HG03457 (cell line): ENCODE measurements around the gene ERC2.

Experiments
- ATAC-seq: cut with Tn5 transposase; IDR thresholded peaks from one replicate; pipeline ENCODE4 v1.9.1; 2021; ENCODE audit warnings: moderate number of reproducible peaks; ENCODE audit not compliant: unreplicated experiment

Gene ERC2

DNA sequence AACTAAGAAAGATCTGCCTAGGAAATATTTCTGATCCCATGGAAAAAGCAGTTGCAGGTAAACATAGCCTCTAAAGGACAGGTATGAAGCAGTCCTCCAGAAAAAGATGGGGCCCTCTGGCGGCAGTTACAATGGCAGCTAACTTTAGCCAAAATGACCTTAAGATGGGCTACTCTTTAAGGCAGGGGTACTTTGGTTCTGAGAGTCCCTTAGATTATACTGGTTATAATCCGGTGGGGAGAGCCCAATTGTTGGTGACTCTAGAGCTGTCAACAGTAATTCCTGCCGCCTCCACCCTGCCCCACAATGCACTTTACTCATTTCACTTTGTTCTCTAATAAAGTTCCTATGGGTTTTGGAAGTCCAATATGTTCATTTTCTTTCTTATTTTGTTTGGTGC lies 568.4 kb downstream of the ERC2 start:
- ATAC-seq, result no peak

DNA sequence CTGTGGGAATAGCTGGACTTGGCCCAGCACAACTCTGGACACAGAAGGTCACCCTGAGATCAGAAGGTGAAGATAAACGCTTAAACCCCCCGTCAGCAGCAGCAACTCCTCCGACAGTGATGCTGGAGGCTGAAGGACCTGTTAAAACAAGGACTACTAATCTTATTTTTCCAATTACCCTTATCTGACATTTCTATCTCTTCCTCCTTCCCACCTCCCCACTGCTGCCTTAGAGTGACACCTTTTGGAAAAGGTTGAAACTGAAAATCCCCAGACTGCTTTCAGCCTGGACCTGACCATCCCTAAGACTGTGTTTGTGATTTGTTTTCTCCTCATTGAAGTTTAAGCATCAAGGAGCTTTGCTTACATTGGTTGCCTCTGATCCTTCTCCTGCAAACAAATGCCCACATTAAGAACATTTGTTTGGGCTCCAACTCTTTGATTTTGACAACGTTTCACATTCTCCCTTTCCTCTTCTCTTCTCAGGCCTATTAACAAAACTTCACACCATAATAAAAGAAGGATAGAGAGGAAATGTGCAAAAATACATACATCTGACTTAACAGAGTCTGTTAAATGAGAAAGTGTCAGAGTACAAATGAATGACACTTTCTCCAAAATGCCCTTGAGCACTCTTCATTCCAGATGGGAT lies 570.6 kb downstream of the ERC2 start:
- ATAC-seq, result no peak

DNA sequence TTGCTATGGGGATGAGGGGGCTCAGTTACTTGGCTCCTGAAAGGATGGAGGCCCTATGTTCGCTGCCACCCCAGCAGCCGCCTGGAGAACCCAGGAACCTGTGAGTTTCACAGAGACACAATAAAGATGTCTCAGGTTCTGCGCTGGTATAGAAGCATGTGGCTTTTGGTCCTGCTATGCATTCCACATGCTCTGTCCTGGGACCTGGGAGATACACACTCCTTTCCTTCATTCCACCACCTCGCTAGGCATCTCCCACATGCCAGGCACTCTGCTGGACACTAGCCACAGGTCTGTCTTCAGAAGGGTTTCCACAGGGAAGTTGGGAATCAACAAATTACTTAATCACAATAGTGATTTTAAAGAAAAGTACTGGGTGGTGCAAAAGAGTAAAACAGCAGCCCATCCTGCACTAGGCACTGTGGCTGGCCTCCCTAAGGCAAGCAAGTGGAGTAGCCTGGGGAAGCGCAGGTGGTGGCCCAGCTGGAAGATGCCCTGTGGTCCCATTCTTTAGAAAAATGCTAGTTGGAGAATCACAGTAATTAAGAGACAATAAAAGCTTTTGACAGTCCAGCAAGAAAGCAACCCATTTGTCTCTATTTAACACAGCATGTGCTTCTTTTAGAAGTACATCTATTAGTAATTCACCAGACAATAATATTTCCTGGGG lies 572.2 kb downstream of the ERC2 start:
- ATAC-seq, result no peak

DNA sequence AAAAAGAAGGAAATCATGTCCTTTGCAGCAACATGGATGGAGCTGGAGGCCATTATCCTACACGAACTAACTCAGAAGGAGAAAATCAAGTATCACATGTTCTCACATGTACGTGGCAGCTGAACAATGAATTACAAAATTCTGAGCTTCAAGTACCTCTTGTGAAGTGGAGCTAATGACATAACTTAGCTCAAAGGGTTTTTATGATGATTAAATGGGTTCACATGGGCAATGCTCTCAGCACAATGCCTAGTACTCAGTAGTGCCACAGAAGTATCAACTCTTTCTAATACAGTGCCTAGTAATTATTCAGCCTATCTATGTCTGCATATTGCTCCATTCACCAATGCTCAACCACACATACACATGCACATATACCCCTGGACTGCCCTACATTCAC lies 573.7 kb downstream of the ERC2 start:
- ATAC-seq, result no peak

DNA sequence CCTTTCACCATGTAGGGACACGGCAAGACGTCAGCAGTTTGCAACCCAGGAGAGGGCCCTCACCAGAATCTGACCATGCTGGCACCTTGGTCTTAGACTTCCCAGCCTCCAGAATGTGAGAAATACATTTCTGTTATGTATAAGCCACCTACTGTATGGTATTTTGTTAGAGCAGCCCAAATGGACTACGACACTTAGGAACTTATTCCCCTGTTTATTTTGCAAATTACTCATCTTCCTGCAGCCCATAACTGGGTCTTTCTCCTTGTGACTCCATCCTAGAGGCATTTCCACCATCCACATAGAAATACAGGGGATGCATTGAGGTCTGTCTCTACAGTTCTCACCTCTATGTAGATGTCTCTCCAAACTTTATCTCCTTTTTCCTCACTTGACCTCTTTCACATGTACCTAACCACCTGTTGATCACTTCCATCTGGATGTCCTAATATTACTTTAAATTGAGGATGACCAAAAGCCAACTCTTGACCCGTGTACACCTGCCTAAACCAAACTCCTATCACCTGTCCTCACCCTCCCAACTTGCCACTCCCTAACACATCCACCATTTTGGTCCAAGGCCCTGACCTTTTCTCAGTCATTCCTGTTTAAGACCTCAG lies 575.1 kb downstream of the ERC2 start:
- no peak for ATAC-seq

- ATAC-seq, result no peak
These were observed 577.2 kb downstream of the ERC2 start for GRCh38 chr3:55891106-55891505.

- no peak for ATAC-seq
These were observed 579.9 kb downstream of the ERC2 start for GRCh38 chr3:55888282-55888885.

DNA sequence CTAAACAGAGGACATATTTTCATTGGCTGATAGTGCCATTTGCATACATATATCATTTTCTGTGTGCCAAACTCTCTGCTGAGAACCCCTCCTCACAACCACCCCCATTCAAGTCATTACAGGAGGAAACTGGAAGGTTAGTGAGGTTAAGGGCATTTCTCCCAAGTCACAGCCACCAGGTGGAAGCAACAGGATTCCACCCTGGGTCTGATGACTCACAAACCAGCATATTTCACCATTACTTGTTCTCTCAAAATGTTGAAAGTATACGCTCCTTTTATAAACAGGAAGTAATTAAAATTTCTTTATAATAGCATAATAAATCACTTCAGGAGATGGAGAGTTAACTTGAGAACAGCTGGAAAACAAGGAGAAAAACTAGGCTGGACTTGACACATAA lies 582.5 kb downstream of the ERC2 start:
- no peak for ATAC-seq

DNA sequence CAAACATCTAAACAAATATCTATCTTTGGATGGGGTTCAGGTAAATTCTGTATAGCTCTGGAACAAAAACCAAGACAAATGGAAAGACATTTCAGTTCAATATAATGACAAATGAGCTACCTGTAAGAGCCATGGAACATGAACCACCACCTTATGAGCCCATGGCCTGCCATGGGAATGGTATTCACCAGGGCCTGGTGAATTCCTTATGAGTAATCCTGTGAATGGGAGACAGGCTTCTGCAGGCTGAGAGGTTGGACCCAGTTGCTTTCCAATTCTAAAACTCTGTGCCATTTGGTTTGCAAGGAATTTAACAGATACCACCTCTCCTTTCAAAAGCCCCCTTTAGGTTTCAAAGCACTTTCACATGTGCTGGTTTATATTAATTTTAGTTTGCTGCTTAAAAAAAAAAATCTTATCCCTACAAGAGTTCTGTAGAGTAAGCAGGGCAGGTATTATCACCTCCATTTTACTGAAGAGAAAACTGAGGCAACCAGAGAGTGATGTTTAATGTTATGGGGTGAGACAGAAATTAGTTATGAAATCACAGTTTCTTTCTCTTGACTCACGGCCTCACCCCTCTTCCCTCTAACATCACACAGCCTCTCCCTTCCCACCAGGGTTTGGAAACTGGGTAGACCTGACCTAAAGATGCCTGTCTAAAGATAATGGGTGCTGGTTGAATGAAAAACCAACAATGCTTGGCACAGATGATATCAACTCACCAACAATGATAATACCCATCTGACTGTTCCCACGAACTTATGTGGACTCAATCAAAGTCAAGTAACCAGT lies 583.6 kb downstream of the ERC2 start:
- ATAC-seq, result no peak

DNA sequence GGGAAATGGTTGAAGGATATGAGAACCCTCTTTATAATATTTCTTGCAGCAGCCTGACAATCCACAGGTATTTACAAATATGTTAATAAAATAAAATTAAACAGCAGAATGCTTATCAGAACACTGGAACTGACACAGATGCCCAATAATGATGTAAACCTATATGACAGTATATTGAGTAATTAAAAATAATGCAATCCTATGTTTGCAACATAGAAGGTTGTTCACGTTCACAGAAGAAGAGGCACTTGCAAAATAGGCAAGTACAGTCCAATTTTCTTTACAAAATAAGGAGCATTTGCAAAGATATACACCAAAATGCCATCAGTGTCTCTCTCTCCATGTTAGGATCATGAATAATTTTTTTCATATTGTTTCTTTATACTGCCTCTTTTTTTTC lies 584.2 kb downstream of the ERC2 start:
- no peak for ATAC-seq

- no peak for ATAC-seq
These were observed 586.3 kb downstream of the ERC2 start for GRCh38 chr3:55882006-55882405.

- no peak for ATAC-seq
These were observed 587.9 kb downstream of the ERC2 start for GRCh38 chr3:55880357-55880756.

- no peak for ATAC-seq
These were observed 588.4 kb downstream of the ERC2 start for GRCh38 chr3:55879901-55880331.

GRCh38 chr3:55877703-55878102 lies 590.6 kb downstream of the ERC2 start:
- no peak for ATAC-seq

DNA sequence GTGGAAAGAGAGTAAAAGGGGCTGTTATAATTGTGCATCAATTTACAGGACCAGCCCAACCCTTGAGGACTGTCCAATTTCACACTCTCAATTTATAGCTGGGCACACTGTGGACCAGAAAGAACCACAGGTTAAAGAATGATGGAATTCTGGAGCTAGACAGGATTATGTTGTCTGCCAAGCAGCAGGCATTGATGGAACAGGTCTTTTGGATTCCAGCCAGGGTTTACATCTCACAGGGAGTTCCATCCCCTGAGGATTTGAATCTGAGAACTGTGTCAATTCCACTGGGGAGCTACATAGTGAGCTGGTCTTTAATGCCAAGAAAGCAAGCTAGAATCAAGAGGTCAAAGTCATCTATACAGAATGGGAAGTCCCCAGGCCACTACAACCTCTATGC lies 591.7 kb downstream of the ERC2 start:
- ATAC-seq, result no peak

DNA sequence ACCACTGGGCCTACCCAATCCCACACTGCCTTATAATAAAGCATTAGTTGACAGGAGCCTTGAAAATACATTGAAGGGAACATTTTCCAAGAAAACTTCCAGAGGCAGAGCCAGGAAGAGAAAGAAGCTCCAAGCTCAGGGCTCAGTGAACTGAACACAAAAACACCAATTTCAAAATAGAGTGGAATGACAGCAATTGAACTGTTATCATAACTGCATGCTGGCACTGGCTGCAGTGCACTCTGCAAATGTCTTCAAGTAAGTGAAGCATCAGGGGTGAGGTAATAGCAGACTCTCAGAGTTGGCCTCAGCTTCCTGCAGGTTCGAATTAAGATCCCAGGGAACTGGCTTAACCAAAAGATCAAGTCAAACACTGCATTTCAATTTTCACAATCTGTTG lies 593.2 kb downstream of the ERC2 start:
- ATAC-seq, result no peak

- no peak for ATAC-seq
These were observed 594.6 kb downstream of the ERC2 start for GRCh38 chr3:55873523-55874254.

GRCh38 chr3:55870594-55870993 lies 597.7 kb downstream of the ERC2 start:
- ATAC-seq, result no peak

DNA sequence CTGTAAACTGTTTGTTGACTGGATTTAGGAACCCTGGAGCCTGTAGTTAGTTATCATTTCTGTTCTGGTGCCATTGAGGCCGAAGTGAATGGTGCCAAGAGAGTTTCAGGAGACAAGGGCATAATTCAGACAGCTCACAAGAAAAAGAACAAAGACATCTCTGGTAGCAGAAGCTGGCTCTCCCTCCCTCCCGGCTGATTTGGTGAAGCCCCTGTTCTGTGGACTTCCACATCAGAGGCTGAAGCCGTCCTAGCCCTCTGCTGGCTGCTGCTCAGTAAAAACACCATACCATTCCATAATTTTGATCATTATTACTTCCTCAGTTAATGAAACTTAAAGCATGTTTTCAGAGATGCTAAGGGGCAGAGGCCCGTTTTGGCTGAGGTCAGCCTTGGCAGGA lies 599.9 kb downstream of the ERC2 start:
- no peak for ATAC-seq

- no peak for ATAC-seq
These were observed 605.2 kb downstream of the ERC2 start for GRCh38 chr3:55863028-55863427.
